GM12891 (cell line): ENCODE data around the gene TESK2.

Source experiments
- POLR2A ChIP-seq: IDR thresholded peaks from 2 replicates; pipeline ENCODE4 v1.6.1; 2011; ENCODE audit warnings: low read depth, low read length, control low read depth
- POLR2AphosphoS5 ChIP-seq: IDR thresholded peaks from 2 replicates; pipeline ENCODE4 v1.6.1; 2011; ENCODE audit warnings: low read depth, low read length, control low read depth

GRCh38 chr1:45455162-45455561 lies 35.8 kb downstream of the TESK2 start:
- TF ChIP-seq POLR2A (no peak), POLR2AphosphoS5 (no peak)
